Hepatocyte (in vitro differentiated cells): ENCODE data around the gene CPEB1.

Experiments used
- EZH2phosphoT487 ChIP-seq: fragments of 200-600 bp; sonication (generic); IDR thresholded peaks from one replicate; pipeline ENCODE4 v1.6.1; 2018; ENCODE audit warnings: antibody characterized with exemption, mild to moderate bottlenecking, low read depth, moderate library complexity; ENCODE audit not compliant: unreplicated experiment, severe bottlenecking
- TF ChIP-seq, protein P1 (sequence below): fragments of 200-600 bp; sonication (generic); IDR thresholded peaks from 2 replicates; pipeline ENCODE4 v1.5.1; 2016; ENCODE audit warnings: antibody characterized with exemption, mild to moderate bottlenecking; ENCODE audit not compliant: poor library complexity

DNA sequence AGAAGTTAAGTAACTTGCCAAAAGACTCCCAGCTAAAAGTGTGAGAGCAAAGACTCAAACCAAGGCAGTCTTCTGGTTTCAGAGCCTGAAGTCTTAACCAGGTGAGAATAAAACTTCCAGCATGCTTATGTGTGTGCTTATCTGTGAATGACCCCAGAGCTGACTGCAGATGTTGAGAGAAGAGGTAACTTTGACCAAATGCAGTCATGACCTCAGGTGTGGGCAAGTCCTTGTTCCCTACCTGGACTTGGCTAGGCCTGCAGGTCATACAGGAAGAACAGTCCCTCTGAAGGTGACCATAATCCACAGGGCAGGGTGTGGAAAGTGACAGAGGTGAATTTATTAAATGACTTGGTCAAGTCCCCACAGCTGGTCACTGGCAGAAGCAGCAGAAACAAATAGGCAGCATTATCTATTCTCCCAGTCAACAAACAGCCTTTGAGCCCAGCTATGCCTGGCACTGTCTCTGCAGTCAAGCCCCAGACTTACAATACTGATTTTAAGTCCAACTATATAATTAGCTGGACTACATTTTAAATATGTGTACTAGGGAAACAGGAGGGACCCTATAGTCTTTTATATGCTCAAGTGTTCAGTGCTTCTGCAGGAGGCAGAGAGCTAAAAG, 3.0 kb upstream of the CPEB1 start:
- TF ChIP-seq, protein P1, sequence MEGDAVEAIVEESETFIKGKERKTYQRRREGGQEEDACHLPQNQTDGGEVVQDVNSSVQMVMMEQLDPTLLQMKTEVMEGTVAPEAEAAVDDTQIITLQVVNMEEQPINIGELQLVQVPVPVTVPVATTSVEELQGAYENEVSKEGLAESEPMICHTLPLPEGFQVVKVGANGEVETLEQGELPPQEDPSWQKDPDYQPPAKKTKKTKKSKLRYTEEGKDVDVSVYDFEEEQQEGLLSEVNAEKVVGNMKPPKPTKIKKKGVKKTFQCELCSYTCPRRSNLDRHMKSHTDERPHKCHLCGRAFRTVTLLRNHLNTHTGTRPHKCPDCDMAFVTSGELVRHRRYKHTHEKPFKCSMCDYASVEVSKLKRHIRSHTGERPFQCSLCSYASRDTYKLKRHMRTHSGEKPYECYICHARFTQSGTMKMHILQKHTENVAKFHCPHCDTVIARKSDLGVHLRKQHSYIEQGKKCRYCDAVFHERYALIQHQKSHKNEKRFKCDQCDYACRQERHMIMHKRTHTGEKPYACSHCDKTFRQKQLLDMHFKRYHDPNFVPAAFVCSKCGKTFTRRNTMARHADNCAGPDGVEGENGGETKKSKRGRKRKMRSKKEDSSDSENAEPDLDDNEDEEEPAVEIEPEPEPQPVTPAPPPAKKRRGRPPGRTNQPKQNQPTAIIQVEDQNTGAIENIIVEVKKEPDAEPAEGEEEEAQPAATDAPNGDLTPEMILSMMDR: no peak
- no peak for TF ChIP-seq EZH2phosphoT487
